Urothelium cell line (cell line): ENCODE results near the gene C19orf73.
A peak's percentile ranks its signal among the peaks of the same experiment; 100 is the strongest.
"Not testable (repeated sequence)": the region's sequence is repeated elsewhere in the genome, so short reads cannot be mapped to it uniquely, and the experiment has no call there.

Experiments used
- DNase-seq: peaks from one replicate; pipeline ENCODE4 v3.0.0; 2011; ENCODE audit warnings: low spot score, mixed read lengths
- FAIRE-seq: peaks from 2 replicates; lab custom pipeline; 2011; peaks lifted over from hg19 to GRCh38; lab: Jason Lieb, UNC

The C19orf73 gene

DNA sequence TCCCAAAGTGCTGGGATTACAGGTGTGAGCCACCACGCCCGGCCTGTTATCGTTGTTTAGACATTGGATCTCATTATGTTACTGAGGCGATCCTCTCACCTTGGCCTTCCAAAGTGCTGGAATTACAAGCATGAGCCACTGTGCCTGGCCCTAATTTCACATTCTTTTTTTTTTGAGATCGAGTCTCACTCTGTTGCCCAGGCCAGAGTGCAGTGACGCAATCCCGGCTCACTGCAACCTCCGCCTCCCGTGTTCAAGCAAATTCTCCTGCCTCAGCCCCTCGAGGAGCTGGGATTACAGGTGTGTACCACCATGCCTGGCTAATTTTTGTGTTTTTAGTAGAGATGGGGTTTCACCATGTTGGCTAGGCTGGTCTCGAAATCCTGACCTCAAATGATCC lies 4.3 kb upstream of the C19orf73 start:
- not testable (repeated sequence) for FAIRE-seq

DNA sequence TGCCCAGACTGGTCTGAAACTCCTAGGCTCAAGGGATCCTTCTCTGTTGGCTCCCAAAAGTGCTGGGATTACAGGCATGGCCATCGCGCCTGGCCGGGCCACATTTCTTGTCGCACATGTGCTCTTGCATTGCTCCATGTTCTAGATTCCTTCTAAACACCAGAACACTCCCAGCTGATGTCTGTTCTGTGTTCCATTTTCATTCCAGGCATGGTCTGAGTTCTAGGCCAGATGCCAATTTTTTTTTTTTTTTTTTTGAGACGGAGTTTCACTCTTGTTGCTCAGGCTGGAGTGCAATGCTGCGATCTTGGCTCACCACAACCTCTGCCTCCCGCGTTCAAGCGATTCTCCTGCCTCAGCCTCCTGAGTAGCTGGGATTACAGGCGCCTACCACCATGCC lies 2.9 kb upstream of the C19orf73 start:
- not testable (repeated sequence) for FAIRE-seq, DNase-seq

More for the DNA sequence above, 4.3 kb upstream of the C19orf73 start:
- DNase-seq, result not testable (repeated sequence)

DNA sequence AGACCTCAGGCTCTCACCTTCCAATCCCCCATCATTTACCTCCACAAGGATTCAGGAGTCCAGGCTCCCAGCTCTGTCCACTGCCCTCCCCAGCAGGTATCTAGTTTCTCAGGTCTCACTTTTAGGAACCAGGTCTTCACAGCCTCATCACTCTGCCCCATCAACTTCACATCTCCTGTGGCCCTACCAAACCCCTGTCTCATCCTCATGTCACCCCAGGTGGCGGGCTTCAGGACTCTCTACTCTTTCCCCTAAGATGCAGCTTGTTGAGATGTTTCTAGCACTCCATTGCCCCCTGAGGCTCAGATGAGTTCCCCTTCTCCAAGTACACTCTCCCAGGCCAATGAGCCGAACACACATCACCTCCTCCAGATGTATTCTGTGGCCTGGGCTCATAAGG lies 1.9 kb upstream of the C19orf73 start:
- DNase-seq (no peak), FAIRE-seq (no peak)

DNA sequence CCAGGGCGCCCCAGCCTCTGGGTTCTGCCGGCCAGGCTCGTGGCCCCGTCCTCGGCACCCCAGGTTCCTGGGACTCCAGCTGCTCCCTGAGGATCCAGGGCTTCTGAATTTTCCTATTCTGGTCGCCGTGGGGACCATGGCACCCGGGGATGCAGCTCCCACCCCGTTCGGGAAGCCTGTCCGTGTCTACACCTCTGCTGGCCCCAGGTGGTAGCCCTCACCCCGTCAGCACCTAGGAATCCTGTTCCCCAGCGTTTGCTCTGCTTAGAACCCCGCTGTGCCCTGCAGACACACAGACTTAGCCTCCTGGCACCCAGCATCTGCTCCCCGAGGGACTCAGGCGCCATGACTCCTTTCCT lies 1.4 kb upstream of the C19orf73 start:
- FAIRE-seq, result no peak

DNA sequence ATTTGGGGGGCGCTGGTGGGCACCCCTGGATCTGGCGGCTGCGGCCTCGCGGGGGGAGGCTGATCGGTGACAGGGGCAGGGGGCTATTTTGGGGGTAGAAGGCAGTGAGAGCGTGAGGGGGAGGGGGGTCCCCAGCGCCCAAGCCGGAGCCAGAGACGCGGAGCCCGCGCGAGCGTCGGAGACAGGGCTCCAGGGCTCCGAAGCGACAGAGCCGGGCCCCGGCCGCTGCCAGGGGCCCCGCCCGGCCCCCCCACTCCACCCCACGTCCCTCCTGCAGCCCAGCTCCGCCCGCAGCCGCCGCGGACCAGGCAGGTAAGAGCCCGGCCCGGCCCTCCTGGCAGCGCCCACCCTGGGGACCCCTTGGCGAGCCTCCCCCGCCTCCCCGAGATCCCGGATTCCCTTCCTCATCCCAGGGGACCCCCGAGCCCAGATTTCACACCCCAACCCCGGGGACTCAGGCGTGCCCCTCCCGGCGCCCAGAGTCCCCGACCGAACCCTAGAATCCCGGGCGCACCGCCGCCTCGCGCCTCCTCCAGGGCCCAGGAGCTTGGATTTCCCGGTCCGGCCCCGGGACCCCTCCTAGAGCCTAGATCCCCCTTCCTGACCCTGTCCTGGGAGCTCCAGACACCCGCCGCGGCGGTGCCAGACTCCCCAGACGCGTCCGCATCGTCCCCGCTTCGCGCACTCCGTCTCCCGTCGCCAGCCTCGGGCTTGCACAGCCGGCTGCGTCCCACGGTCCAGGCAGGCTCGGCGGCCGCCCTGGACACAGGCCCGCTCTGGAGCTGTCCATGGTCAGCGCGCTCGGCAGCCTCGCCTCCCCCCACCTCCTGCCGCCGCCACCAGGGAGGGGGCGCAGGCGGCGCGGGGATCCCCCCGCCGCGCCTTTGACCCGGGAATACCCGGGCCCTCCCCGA lies 725 bp upstream of the C19orf73 start, which contains the start of gene PPFIA3:
PPFIA3 (plus strand) TSS at position 134 of the 914 bp plus-strand sequence. CDS start 8,330 bp downstream, outside the sequence.
- DNase-seq, result peak; percentile 67

More for the DNA sequence above, 1.4 kb upstream of the C19orf73 start:
- no peak for DNase-seq

DNA sequence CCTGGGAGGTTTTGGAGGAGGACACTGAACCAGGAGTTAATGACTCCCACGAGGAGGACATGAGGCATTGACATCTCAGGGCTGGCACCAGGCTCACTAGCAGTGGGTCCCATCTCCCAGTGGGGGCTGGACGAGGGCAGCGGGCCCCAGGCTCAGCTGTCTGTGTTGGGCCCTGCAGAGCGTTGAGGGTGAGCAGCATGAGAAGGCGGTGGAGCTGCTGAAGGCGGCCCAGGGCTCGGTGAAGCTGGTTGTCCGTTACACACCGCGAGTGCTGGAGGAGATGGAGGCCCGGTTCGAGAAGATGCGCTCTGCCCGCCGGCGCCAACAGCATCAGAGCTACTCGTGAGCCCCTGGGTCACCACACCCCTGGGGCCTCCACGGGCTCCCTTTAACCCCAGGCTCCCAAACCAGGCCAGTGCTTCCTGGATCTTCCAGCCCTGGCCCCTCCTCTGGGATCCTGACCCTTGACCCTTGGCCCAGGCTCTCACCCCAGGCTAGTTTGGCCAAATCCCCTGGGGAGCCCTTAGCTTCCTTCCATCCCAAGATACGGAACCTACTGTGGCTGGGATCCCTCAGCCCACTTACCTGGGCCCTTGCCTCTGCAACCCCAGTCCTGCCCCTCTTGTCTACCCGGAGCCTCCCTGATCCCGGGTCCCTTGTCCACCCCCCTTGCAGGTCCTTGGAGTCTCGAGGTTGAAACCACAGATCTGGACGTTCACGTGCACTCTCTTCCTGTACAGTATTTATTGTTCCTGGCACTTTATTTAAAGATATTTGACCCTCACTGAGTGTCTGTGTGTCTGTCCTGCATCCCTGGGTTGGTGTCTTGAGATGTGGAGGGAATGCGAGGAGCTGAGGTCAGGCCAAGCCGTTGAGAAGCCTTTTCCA lies 1.0 kb downstream of the C19orf73 start:
- no peak for DNase-seq
- FAIRE-seq, result no peak

More for the DNA sequence above, 725 bp upstream of the C19orf73 start, which contains the start of gene PPFIA3:
- FAIRE-seq, result peak; percentile 98

DNA sequence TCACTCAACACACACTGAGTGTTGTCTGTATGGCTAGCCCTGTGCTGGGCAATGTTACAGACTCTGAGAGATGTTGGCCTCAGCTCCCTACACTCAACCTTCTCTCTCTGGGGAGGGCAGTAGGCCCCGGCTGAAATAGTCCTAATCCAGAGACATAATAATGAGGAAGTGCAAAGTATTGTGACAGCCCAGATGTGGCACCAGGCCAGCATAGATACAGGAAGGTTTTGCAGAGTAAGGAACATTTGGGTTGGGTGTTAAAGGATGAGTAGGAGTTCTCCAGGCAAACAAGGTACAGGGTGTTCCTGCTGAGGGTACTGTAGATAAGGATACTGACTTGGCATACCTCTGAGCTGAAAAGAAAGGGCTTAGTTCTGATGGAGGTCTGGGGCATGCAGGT lies 2.4 kb downstream of the C19orf73 start:
- FAIRE-seq (no peak), DNase-seq (no peak)

DNA sequence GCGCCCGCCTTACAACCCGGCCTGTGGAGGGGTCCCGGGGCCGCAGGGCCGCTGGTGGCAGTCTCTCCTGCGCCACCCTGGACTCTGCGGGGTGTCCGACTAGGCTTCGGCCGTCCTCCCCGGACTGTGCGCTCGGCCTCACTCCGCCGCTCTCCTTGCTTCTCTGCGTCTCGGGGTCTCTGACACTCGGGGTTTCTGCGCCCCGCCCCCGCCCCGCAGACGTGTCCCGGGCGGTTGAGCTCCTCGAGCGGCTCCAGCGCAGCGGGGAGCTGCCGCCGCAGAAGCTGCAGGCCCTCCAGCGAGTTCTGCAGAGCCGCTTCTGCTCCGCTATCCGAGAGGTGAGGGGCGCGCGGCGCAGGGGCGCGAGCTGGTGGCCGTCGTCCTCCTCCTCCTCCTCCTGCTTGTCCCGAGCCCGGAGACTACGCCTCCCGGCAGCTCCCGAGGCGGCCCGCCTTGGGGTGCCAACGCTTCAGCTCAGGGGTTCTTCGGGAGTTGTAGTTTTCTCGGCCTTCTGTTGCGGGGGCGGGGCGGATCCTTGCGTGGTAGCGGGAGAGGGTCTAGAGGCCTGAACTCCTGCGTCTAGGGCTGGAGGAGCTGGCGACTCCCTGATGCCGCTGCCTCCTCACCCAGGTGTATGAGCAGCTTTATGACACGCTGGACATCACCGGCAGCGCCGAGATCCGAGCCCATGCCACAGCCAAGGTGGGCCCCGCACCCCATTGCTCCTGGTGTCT lies 4.1 kb downstream of the C19orf73 start:
- DNase-seq, result peak; percentile 36
- FAIRE-seq, result no peak

DNA sequence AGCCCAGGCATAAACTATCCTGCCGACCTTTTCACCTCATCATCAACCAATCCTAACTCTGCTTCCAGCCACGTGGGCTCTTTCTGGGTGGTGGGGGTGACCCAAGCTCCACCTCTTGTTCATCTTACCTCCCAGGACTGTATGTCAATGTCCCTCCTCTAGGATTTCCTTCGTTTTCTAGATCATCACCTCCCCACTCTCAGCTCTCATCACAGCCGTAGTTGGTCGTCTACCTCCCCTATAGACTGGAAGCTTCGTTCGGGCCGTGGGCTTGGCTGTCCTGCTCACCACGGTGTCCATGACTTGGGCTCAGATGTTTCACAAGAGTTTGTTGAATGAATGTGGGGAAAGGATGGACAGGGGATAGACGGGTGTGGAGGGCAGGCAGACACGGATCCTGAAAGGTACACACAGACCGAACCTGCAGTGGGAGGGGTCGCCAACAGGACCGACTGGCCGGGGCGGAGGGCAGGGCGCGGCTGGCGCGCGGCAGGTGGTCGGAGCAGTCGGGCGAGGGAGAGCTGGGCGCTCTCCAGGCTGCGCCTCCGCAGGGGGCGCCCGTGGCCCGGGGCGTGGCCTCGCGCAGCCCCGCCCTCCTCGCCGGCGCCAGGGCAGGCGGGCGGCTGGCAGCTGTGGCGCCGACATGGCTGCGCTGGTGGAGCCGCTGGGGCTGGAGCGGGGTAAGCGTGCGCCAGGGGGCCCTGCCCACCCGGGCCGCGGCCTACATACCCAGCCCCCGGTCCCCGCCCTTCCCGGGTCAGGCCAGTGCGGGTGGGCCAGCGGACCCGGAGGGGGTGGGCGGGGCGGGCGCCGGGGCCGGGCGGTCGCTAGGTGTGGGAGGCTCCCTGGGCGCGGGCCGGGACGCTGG lies 4.9 kb downstream of the C19orf73 start, which contains the start of gene LIN7B:
LIN7B (plus strand) TSS at position 609 of the 868 bp plus-strand sequence; CDS start at position 644, 35 bp downstream.
- FAIRE-seq (peak; percentile 48), DNase-seq (peak; percentile 94)

DNA sequence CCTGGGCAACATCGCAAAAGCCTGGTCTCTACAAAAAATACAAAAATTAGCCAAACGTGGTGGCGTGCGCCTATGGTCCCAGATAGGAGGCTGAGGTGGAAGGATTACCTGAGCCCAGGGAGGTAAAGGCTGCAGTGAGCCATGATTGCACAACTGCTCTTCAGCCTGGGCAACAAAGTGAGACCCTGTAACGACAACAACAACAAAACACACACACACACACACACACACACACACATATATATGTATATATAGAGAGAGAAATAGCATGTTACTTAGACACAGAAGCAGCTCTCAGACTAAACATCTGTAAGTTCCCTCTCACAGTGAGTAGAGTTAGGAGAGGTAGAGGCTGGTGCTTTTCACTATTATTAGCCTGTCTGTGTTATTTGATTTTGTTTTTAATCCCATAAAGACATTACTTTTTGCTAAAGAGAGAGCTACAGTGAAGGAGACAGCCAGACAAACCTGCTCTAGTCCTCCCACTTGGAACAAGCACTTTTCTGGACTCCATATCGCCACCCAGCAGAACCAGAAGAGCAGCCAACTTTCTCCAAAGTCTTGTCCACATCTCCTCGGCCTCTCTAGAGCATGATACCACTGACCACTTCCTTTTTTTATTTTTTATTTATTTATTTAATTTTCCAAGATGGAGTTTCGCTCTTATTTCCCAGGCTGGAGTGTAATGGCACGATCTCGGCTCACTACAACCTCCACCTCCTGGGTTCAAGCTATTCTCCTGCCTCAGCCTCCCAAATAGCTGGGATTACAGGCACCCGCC lies 7.5 kb downstream of the C19orf73 start:
- DNase-seq, result no peak
- no peak for FAIRE-seq

DNA sequence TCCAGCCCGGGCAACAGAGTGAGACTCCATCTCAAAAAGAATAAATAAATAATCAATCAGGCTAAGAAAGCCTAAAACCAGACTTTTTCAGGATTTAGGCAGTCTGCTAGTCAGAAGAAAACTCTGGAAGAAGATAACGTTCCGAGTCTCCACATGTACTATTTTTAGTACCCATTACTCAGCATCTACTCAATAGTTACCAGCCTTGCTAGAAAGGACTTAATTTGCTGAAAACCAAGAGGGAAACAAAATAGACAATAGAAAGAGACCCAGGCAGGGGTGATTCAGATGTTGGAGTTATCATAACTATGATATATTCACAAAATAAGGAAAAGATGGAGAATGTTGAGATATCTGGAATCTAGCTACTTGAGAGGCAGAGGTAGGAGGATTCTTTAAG lies 8.4 kb downstream of the C19orf73 start:
- no peak for FAIRE-seq
- no peak for DNase-seq

DNA sequence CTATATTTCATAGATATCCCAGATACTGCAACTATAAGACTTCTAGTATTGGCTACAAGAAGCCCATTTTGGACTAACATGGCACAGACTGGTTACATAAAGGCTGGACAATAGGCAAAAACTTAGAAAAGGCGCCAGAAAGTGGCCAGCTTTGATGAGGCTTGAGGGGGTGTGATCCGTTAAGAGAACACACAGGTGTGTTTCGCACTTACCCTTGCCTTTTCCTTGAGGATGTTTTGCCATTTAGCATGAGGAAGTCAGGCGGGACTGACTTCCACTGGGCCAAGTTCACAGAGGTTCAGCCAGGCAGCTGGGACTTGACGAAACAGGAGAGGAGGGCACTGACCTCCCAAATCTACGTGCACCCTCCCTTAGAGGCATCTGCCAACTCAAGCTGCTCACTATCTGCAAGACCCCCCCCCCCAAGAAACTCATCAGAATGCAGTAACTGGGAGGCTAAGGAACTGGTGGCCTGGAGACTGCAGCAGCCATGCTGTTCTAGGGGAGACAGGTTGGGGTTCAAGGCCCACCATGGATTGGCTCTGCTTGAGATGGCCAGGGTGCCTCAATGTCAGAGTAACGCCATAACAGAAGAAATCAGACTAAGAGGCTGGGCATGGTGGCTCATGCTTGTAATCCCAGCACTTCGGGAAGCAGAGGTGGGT lies 9.2 kb downstream of the C19orf73 start:
- FAIRE-seq, result no peak
- no peak for DNase-seq

DNA sequence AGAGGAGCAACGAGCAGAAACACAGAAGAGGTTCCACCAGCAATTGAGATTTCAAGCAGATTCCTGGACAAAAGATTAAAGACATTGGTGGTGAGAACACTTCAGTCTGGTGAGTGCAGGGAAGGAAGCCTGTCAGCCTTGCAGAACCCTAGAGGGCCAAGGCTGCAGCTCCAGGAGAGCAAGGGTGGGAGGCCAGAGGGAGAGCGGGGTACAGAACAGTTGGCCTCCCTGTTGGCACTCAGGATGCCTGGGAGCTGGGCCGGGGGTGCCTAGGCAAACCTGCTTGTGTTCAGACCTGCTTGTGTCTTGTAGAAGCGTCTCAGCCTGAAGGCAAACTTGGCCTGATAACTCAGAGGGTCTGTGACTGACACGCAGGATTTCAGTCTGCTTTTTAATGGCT lies 9.9 kb downstream of the C19orf73 start:
- no peak for FAIRE-seq

DNA sequence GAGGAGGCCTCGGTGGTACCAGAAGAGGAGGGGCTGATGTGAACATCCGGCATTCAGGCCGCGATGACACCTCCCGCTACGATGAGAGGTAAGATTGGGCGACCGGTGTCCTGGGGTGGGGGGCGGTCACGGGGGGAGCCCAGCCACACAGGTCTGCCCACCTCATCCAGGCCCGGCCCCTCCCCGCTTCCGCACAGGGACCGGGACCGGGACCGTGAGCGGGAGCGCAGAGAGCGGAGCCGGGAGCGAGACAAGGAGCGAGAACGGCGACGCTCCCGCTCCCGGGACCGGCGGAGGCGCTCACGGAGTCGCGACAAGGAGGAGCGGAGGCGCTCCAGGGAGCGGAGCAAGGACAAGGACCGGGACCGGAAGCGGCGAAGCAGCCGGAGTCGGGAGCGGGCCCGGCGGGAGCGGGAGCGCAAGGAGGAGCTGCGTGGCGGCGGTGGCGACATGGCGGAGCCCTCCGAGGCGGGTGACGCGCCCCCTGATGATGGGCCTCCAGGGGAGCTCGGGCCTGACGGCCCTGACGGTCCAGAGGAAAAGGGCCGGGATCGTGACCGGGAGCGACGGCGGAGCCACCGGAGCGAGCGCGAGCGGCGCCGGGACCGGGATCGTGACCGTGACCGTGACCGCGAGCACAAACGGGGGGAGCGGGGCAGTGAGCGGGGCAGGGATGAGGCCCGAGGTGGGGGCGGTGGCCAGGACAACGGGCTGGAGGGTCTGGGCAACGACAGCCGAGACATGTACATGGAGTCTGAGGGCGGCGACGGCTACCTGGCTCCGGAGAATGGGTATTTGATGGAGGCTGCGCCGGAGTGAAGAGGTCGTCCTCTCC lies 11.1 kb downstream of the C19orf73 start:
- DNase-seq (no peak), FAIRE-seq (no peak)

More for the DNA sequence above, 9.9 kb downstream of the C19orf73 start:
- DNase-seq, result no peak

DNA sequence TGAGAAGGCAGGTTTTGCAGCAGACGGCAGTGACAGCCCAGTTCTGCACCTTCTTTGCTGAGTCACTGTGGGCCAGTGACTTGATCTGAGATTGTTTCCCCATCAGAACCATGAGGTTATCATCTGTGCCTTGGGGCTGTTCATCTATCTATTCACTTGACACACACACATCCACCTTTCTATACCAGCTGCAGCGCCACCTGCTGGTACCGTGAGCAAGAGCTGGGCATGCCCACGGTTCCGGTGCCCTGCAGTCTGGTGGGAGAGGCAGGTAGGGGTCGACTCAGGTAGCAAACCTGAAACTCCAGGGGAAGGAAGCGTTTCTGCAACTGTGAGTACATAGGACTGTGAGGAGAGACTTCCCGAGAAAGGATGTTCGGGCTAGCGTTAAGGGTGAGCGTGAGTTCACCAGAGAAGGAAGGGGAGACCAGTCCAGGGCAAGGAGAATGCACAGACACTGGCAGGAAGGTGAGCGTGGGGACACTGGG lies 12.3 kb downstream of the C19orf73 start:
- DNase-seq (peak; percentile 47), FAIRE-seq (peak; percentile 92)

DNA sequence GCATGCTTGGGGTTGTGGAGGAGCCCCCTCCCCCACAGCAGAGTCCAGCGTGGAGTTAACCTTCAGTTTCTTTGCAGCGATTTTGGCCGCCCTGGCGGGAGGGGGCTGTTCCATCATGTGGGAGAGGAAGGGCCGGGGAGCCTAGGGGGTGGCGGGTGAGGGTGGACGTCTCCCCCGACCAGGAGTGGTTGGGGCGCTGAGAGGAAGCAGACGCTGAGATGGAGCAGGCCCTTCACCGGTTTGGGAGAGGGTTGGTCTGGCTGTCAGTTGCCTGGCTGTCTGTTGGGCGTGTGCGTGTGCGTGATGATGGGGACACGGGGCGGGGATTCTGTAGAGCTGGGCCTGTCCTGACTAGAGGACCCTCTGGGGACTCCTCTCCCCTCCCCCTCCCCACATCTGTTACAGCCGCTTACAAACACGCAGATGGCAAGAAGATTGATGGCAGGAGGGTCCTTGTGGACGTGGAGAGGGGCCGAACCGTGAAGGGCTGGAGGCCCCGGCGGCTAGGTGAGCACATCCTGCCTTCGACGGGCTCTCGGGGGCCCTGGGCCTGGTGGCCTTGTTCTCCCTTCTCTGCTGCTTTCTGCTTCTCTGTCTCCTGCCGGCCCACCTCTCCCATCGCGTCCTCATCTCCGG lies 14.6 kb downstream of the C19orf73 start:
- DNase-seq (no peak), FAIRE-seq (no peak)
